ENCODE measurements around the gene NXPH4. TPM values are rescaled to one million over a fixed set of nuclear protein-coding genes. Genes with fewer than 3 reads are reported as not detected.

The NXPH4 gene
- total RNA-seq, 1 donor from 2014 or later: not detected

DNA sequence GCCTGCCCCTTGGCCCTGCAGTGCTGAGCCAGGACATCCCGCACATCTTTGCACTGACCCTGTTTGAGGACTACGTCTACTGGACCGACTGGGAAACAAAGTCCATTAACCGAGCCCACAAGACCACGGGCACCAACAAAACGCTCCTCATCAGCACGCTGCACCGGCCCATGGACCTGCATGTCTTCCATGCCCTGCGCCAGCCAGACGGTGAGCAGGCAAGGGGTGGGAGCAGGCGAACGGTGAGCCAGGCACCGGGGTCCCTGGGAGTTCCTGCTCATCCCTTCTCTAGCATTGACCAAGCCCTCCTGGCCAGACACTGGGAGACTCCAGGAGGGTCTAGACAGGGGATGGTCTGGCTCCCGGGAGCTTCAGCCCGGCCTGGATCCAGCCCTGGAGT, 17.4 kb upstream of the NXPH4 start:
- Histone ChIP-seq H3K27ac (no peak overlapping the region), H3K27me3 (ENCODE audit: low read depth) (no peaks in the 10 kb centered on the region), H3K36me3 (peaks cover 98% of the 10 kb centered on the region), H3K4me1 (no peaks in the 10 kb centered on the region), H3K4me3 (no peak overlapping the region), H3K9me3 (no peaks in the 10 kb centered on the region)
- ATAC-seq (no peak), DNase-seq (no peak)
- TF ChIP-seq, protein P1, sequence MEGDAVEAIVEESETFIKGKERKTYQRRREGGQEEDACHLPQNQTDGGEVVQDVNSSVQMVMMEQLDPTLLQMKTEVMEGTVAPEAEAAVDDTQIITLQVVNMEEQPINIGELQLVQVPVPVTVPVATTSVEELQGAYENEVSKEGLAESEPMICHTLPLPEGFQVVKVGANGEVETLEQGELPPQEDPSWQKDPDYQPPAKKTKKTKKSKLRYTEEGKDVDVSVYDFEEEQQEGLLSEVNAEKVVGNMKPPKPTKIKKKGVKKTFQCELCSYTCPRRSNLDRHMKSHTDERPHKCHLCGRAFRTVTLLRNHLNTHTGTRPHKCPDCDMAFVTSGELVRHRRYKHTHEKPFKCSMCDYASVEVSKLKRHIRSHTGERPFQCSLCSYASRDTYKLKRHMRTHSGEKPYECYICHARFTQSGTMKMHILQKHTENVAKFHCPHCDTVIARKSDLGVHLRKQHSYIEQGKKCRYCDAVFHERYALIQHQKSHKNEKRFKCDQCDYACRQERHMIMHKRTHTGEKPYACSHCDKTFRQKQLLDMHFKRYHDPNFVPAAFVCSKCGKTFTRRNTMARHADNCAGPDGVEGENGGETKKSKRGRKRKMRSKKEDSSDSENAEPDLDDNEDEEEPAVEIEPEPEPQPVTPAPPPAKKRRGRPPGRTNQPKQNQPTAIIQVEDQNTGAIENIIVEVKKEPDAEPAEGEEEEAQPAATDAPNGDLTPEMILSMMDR (IDR thresholded peaks at IDR 0.05): no peak
- intact Hi-C loops (cut with DNase I): no loop called here

DNA sequence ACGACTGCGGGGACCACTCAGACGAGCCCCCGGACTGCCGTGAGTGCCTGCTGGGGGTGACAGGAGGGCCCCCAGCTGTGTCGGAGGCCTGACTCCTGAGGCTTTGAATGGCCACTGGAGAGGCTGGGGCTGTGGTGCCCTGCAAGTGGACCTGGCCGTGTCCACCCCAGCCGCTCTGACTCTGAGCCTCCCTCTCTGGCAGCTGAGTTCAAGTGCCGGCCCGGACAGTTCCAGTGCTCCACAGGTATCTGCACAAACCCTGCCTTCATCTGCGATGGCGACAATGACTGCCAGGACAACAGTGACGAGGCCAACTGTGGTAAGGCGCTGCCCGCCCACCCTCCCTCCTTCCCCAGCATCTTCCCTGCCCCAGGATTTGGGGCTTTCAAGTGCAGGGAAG, 16.1 kb upstream of the NXPH4 start:
- no peak for DNase-seq
- Histone ChIP-seq H3K9me3 (no peaks in the 10 kb centered on the region), H3K4me3 (no peak overlapping the region), H3K27me3 (ENCODE audit: low read depth) (no peaks in the 10 kb centered on the region), H3K27ac (no peak overlapping the region), H3K4me1 (no peaks in the 10 kb centered on the region), H3K36me3 (peaks cover 98% of the 10 kb centered on the region)
- TF ChIP-seq, protein P1 (IDR thresholded peaks at IDR 0.05): no peak
- intact Hi-C loops (cut with DNase I): no loop called here
- ATAC-seq: no peak

DNA sequence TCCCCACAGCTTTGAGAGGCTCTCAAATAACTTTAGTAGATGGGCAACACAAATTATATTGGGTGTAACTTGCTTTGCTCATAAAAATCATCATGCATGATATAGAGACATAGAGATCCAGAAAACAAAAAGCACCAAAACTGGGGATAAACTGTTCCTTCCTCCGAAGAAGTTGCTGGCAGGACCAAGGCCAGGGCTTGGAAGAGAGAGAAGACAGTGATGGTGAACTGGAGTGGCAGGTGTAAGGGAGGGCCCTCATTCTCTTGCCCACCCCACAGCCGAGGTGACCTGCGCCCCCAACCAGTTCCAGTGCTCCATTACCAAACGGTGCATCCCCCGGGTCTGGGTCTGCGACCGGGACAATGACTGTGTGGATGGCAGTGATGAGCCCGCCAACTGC, 15.4 kb upstream of the NXPH4 start:
- H3K9me3 ChIP-seq: no peaks in the 10 kb centered on the region
- peaks cover 98% of the 10 kb centered on the region for H3K36me3 ChIP-seq
- DNase-seq: no peak
- intact Hi-C loops (cut with DNase I): no loop called here
- no peaks in the 10 kb centered on the region for H3K27me3 ChIP-seq (ENCODE audit: low read depth)
- no peak overlapping the region for H3K27ac ChIP-seq
- no peak overlapping the region for H3K4me3 ChIP-seq
- no peaks in the 10 kb centered on the region for H3K4me1 ChIP-seq
- TF ChIP-seq, protein P1 (IDR thresholded peaks at IDR 0.05): no peak
- ATAC-seq: no peak

DNA sequence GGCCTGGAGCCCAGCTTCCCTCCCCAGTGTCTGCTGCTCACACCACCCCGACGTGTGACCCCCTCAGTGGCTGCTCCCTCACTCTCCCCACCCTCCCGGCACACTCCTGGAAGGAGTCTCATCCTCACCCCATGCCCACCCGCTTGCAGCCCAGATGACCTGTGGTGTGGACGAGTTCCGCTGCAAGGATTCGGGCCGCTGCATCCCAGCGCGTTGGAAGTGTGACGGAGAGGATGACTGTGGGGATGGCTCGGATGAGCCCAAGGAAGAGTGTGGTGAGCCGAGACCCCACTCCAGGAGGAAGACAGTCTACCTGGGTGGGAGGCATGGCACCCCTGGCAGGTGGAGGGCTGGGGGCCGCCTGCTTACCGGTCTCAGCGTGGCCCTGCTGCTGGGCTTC, 15.0 kb upstream of the NXPH4 start:
- DNase-seq: no peak
- Histone ChIP-seq H3K27ac (no peak overlapping the region), H3K4me1 (no peaks in the 10 kb centered on the region), H3K36me3 (peaks cover 98% of the 10 kb centered on the region), H3K27me3 (ENCODE audit: low read depth) (no peaks in the 10 kb centered on the region), H3K4me3 (no peak overlapping the region), H3K9me3 (no peaks in the 10 kb centered on the region)
- ATAC-seq: no peak
- TF ChIP-seq, protein P1 (IDR thresholded peaks at IDR 0.05): no peak
- intact Hi-C loops (cut with DNase I): no loop called here

DNA sequence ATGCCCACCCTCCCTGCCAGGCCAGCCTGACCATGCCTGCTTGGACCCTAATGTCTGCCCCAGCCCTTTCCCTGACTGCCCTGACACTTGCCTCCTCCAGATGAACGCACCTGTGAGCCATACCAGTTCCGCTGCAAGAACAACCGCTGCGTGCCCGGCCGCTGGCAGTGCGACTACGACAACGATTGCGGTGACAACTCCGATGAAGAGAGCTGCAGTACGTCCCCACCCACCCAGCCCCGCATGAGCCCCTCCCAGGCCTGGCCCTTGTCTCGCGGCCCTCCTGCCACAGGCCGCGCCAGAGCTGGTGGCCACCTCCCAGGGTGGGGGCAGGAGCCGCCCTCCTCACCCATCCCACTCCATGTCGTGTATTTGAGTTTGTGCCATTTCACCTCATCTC, 14.3 kb upstream of the NXPH4 start:
- no peaks in the 10 kb centered on the region for H3K9me3 ChIP-seq
- TF ChIP-seq, protein P1 (IDR thresholded peaks at IDR 0.05): no peak
- H3K27ac ChIP-seq: no peak overlapping the region
- H3K36me3 ChIP-seq: peaks cover 98% of the 10 kb centered on the region
- intact Hi-C loops (cut with DNase I): no loop called here
- no peak overlapping the region for H3K4me3 ChIP-seq
- no peaks in the 10 kb centered on the region for H3K27me3 ChIP-seq (ENCODE audit: low read depth)
- H3K4me1 ChIP-seq: no peaks in the 10 kb centered on the region
- DNase-seq: no peak
- no peak for ATAC-seq

DNA sequence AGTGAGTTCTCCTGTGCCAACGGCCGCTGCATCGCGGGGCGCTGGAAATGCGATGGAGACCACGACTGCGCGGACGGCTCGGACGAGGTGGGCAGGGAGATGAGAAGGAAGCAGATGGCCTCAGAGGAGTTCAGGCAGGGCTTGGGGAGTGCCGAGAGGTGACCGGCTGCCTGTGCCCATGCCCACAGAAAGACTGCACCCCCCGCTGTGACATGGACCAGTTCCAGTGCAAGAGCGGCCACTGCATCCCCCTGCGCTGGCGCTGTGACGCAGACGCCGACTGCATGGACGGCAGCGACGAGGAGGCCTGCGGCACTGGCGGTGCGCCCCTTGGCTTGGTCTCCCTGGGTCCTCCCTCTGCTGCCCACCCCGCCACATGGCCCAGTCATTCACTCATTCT, 13.4 kb upstream of the NXPH4 start:
- intact Hi-C loops (cut with DNase I): no loop called here

More for the DNA sequence above, 13.4 kb upstream of the NXPH4 start:
- Histone ChIP-seq H3K4me1 (no peaks in the 10 kb centered on the region), H3K9me3 (no peaks in the 10 kb centered on the region), H3K27ac (no peak overlapping the region), H3K27me3 (ENCODE audit: low read depth) (no peaks in the 10 kb centered on the region), H3K36me3 (peaks cover 98% of the 10 kb centered on the region), H3K4me3 (no peak overlapping the region)
- DNase-seq (no peak), ATAC-seq (no peak)
- TF ChIP-seq, protein P1 (IDR thresholded peaks at IDR 0.05): no peak
